A549 (cell line): ENCODE data around the gene FBRSL1. TPM values are rescaled to one million over a fixed set of nuclear protein-coding genes. Genes with fewer than 3 reads are reported as not detected.

Source experiments
- ATAC-seq, 2 experiments: fragments of 200-7000 bp in 1 of 2; fragments of >200 bp in 1 of 2; cut with Nextera tagmentation in 1 of 2; cut with Tn5 transposase in 1 of 2; 3 replicates each; pipeline versions ENCODE4 v1.8.0 to v1.9.1; 2018 to 2020; ENCODE audit warnings: mild to moderate bottlenecking in 1 of 2, moderate library complexity in 1 of 2
- CTCF ChIA-PET: fragments of 300-600 bp; sonication (Branson Sonifier 250); formaldehyde crosslinking; extraction: SDS; loops from one replicate; lab custom pipeline; 2021; ENCODE audit warnings: antibody characterized with exemption, inconsistent platforms; lab: Yijun Ruan, JAX
- POLR2A ChIA-PET: fragments of 350-600 bp; formaldehyde crosslinking; extraction: SDS; loops from one replicate; lab custom pipeline; 2021; ENCODE audit warnings: antibody characterized with exemption, inconsistent platforms; lab: Yijun Ruan, JAX
- DNase-seq, 2 experiments: peaks; one replicate each; pipeline versions ENCODE4 v3.0.0 to v3.0.0-alpha.2; 2011 to 2016; ENCODE audit warnings: low read depth in 1 of 2, low spot score in 1 of 2
- FAIRE-seq: peaks from 2 replicates; lab custom pipeline; 2011; peaks lifted over from hg19 to GRCh38; lab: Jason Lieb, UNC
- H3K27ac ChIP-seq, 2 experiments: fragments of >200 bp; sonication (Bioruptor Twin); formaldehyde crosslinking; 3 replicates each; pipeline ENCODE4 v1.5.1; 2016 to 2017
- H3K4me1 ChIP-seq: fragments of >200 bp; sonication (Bioruptor Twin); formaldehyde crosslinking; 3 replicates; pipeline ENCODE4 v1.6.1; 2016
- H3K4me2 ChIP-seq: fragments of >200 bp; sonication (Bioruptor Twin); formaldehyde crosslinking; 3 replicates; pipeline ENCODE4 v1.6.1; 2016
- H3K4me3 ChIP-seq: fragments of >200 bp; sonication (Bioruptor Twin); formaldehyde crosslinking; 3 replicates; pipeline ENCODE4 v1.5.1; 2016
- H3K9me3 ChIP-seq: fragments of >200 bp; sonication (Bioruptor Twin); formaldehyde crosslinking; 3 replicates; pipeline ENCODE4 v1.6.1; 2016
- ATOH8 ChIP-seq: fragments of 250-450 bp; sonication (Bioruptor Pico); IDR thresholded peaks from 2 replicates; pipeline ENCODE4 v1.5.0; 2020; ENCODE audit warnings: low read depth, mild to moderate bottlenecking, moderate library complexity
- CBX8 ChIP-seq: fragments of 200-600 bp; sonication (generic); IDR thresholded peaks from 2 replicates; pipeline ENCODE4 v1.6.1; 2016
- CEBPB ChIP-seq, 2 experiments: fragments of >200 bp in 1 of 2; sonication (Bioruptor Twin) in 1 of 2; formaldehyde crosslinking in 1 of 2; IDR thresholded peaks; 2 replicates each; pipeline ENCODE4 v1.6.1; 2012 to 2016
- CTCF ChIP-seq: fragments of >200 bp; sonication (Bioruptor Twin); formaldehyde crosslinking; IDR thresholded peaks from 3 replicates; pipeline ENCODE4 v1.5.1; 2016
- EHMT2 ChIP-seq: fragments of 200-600 bp; sonication (generic); IDR thresholded peaks from 2 replicates; pipeline ENCODE4 v1.6.1; 2016; ENCODE audit warnings: antibody characterized with exemption, low read depth, mild to moderate bottlenecking, moderate library complexity
- ESRRA ChIP-seq: fragments of 150-350 bp; IDR thresholded peaks from 2 replicates; pipeline ENCODE4 v1.6.1; 2014; ENCODE audit warnings: mild to moderate bottlenecking, low read length, borderline replicate concordance
- FOSB ChIP-seq: fragments of 250-450 bp; sonication (Bioruptor Pico); IDR thresholded peaks from 2 replicates; pipeline ENCODE4 v1.5.0; 2020; ENCODE audit warnings: mild to moderate bottlenecking, moderate library complexity
- MAZ ChIP-seq: fragments of 150-350 bp; IDR thresholded peaks from 2 replicates; pipeline ENCODE4 v1.6.1; 2014; ENCODE audit warnings: antibody characterized with exemption, low read depth, low read length, borderline replicate concordance
- PHF8 ChIP-seq: fragments of 200-600 bp; sonication (generic); IDR thresholded peaks from 2 replicates; pipeline ENCODE4 v1.6.1; 2016; ENCODE audit warnings: low read depth, mild to moderate bottlenecking, antibody characterized with exemption, moderate library complexity, borderline replicate concordance
- POLR2AphosphoS2 ChIP-seq: conservative IDR thresholded peaks from 2 replicates; pipeline ENCODE4 v1.6.1; 2012; ENCODE audit warnings: low read length, improper control_type of control experiment, inconsistent platforms
- REST ChIP-seq: fragments of 200-600 bp; sonication (generic); IDR thresholded peaks from 2 replicates; pipeline ENCODE4 v1.6.1; 2016; ENCODE audit warnings: antibody characterized with exemption, mild to moderate bottlenecking, moderate library complexity
- SREBF2 ChIP-seq: fragments of 450-650 bp; IDR thresholded peaks from 2 replicates; pipeline ENCODE4 v1.6.1; 2014; ENCODE audit warnings: mild to moderate bottlenecking, moderate library complexity
- ZSCAN20 ChIP-seq: fragments of 250-450 bp; sonication (Bioruptor Pico); IDR thresholded peaks from 2 replicates; pipeline ENCODE4 v1.8.0; 2022; ENCODE audit warnings: mild to moderate bottlenecking, moderate library complexity
- WGBS: methylation state at CpG from one replicate; pipeline ENCODE4 v1.1.6; 2017; ENCODE audit errors: missing lambda C conversion rate; 5-methylcytosine and 5-hydroxymethylcytosine counted together
- polyA plus RNA-seq, 4 experiments: library from polyadenylated mRNA; depleted of rRNA in 3 of 4; stranded (reverse); fragments of >200 nt; fragmentation: RNase III in 1 of 4; extraction: RNeasy Plus Mini Kit Qiagen cat#74134 plus additional on column Dnase treatment in 1 of 4; gene quantifications; 2 replicates in 3 of 4; 3 replicates in 1 of 4; pipeline ENCODE4 v1.2.3, GENCODE V29; 2011 to 2017

FBRSL1 gene
- polyA plus RNA-seq, 2 of the 4 experiments (the other 2 are of a cell fraction) = 3.0 to 32.8 TPM

- TF ChIP-seq ESRRA = no peak
- TF ChIP-seq, all 56 proteins: peak for 0
Measured at GRCh38 chr12:132481771-132482745, 7.9 kb upstream of the FBRSL1 start (continued).

- CTCF ChIA-PET = interaction anchor here (1.2 to 3.1 kb wide), 2 partner anchors 68 to 156 kb away, joined by 3 to 9 read pairs; no protein-coding TSS in a partner anchor
- Histone ChIP-seq H3K27ac (no peak overlapping the region), H3K4me1 (no peaks in the 10 kb centered on the region), H3K4me2 (no peak overlapping the region), H3K4me3 (no peak overlapping the region), H3K9me3 (no peaks in the 10 kb centered on the region)
- DNase-seq (no peak), FAIRE-seq (no peak), ATAC-seq (no peak)
- 60% methylated on average over 9 of the region's 9 CpGs for WGBS
- POLR2A ChIA-PET = no interaction called here
- TF ChIP-seq PHF8 (no peak), SREBF2 (no peak), ZSCAN20 (CRISPR knock-in tag) (no peak), CTCF (no peak), ATOH8 (CRISPR knock-in tag) (no peak), EHMT2 (no peak), MAZ (no peak), FOSB (CRISPR knock-in tag) (no peak), CBX8 (no peak)
Measured at GRCh38 chr12:132482771-132483170, 7.2 kb upstream of the FBRSL1 start.

- FAIRE-seq (no peak), DNase-seq (no peak), ATAC-seq (no peak)
- H3K4me3 ChIP-seq = no peak overlapping the region
- no peak overlapping the region for H3K27ac ChIP-seq
- H3K4me1 ChIP-seq = no peaks in the 10 kb centered on the region
- no peak overlapping the region for H3K4me2 ChIP-seq
- WGBS = 84% methylated on average over 27 of the region's 27 CpGs
- POLR2A ChIA-PET = no interaction called here
- no peaks in the 10 kb centered on the region for H3K9me3 ChIP-seq
- TF ChIP-seq REST (no peak), POLR2AphosphoS2 (no peak), PHF8 (no peak), CEBPB (IDR thresholded peaks at IDR 0.05) (no peak)
- CTCF ChIA-PET = interaction anchor here (1.2 to 3.1 kb wide), 2 partner anchors 69 to 155 kb away, joined by 3 to 9 read pairs; no protein-coding TSS in a partner anchor
Measured at GRCh38 chr12:132483208-132483607, 6.7 kb upstream of the FBRSL1 start.
